ENCODE results near the gene C2CD4B. TPM values are rescaled to one million over a fixed set of nuclear protein-coding genes. Genes with fewer than 3 reads are reported as not detected.
A peak's percentile ranks its signal among the peaks of the same experiment; 100 is the strongest.

Gene C2CD4B
- total and polyA plus RNA-seq, 10 of the 15 experiments (the other 5 are each of a cell fraction or from before 2014, with no cell fraction given): not detected

DNA sequence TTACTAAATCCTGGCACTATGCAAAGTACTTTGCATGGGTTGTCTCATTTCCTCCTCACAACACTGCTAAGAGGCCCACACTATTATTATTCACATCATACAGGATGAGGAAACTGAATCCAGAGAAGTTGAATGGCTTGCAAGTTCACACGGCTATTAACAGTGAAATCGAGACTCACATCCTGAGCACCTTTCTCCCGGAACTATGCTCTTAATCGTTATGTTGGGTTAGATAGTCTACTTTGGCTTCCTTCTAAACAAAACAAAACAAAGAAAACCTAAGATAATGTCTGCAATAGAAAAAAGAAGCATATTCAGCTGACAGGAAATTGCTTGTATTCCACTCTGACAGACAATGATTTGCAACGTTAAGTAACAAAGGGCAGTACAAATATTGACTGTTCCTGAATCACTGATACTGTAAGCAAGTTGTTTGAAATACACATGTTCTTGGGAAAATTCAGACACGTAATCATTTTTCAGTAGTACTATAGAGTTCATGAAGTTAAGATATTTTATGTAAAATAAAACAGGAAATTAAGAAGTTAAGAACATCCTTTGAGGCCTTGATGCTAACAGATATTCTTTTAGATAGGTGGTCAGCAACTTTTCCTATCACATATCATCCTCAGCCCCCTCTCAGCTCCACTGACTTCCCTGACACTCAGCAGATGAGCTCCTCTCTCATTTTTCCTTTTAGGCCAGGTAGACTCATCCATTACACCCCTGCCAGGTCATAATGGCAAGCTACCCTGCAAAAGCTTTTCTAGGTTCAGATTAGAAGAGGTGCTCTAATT lies 40.7 kb downstream of the C2CD4B start:
- ChIA-PET SMC1A (ENCODE audit: uncharacterized antibody, unreplicated experiment) (interaction anchor here (0.5 to 1.1 kb wide), 2 partner anchors 16 to 182 kb away, joined by 3 read pairs; no protein-coding TSS in a partner anchor), POLR2A (no interaction called here), RAD21 (ENCODE audit: unreplicated experiment) (interaction anchor here (1.1 kb wide), 1 partner anchor 36 kb away, joined by 3 read pairs; no protein-coding TSS in a partner anchor), CTCF (interaction anchor here (1.1 to 2.9 kb wide), 3 partner anchors 112 to 182 kb away, joined by 3 to 20 read pairs (median 11); no protein-coding TSS in a partner anchor)
- intact Hi-C loops (cut with micrococcal nuclease; ENCODE audit: unreplicated experiment): no loop called here
- no peak for DNase-seq (ENCODE audit: low read depth, low spot score)
- in situ Hi-C loops (cut with MboI): no loop called here
- Histone ChIP-seq H2AFZ (ENCODE audit: control insufficient read depth, low read depth, low read length) (peak overlapping the region; percentile 42; the same call in 1 of the 2 replicates), H3K4me2 (ENCODE audit: control insufficient read depth, insufficient read depth) (no peak overlapping the region), H3K27ac (ENCODE audit: control insufficient read depth, insufficient read depth) (no peak overlapping the region), H4K20me1 (ENCODE audit: control insufficient read depth, insufficient read depth) (no peaks in the 10 kb centered on the region), H3K79me2 (ENCODE audit: control insufficient read depth, insufficient read depth, low read length) (no peaks in the 10 kb centered on the region), H3K4me1 (ENCODE audit: control insufficient read depth, insufficient read depth, low read length) (no peaks in the 10 kb centered on the region), H3K4me3 (no peak overlapping the region), H3K9ac (ENCODE audit: control insufficient read depth, insufficient read depth, low read length) (no peak overlapping the region), H3K9me3 (replicated peaks; ENCODE audit: control insufficient read depth, insufficient read depth, low read length) (no peaks in the 10 kb centered on the region), H3K36me3 (ENCODE audit: control insufficient read depth in 2 of 2, insufficient read depth in 2 of 2, low read length in 1 of 2) (no peaks in the 10 kb centered on the region), H3K27me3 (replicated peaks in 1 of 2; ENCODE audit: control insufficient read depth in 2 of 2, insufficient read depth in 2 of 2, low read length in 1 of 2) (no peaks in the 10 kb centered on the region)
- BruUV-seq (replicated peaks): no TSS peak
- ATAC-seq: no peak
- FAIRE-seq: no peak
- TF ChIP-seq CHD2 (IDR thresholded peaks at IDR 0.05; ENCODE audit: borderline replicate concordance, low read depth, low read length): no peak
- TF ChIP-seq RBBP5 (conservative IDR thresholded peaks at IDR 0.05): no peak
- WGBS (ENCODE audit: insufficient coverage, insufficient replicate concordance, low lambda C conversion rate, missing lambda C conversion rate): 29% methylated on average over 6 of the region's 6 CpGs

GRCh38 chr15:62122249-62122648 lies 42.8 kb downstream of the C2CD4B start:
- Histone ChIP-seq H3K4me3 (no peak overlapping the region), H3K9ac (ENCODE audit: control insufficient read depth, insufficient read depth, low read length) (no peak overlapping the region), H3K79me2 (ENCODE audit: control insufficient read depth, insufficient read depth, low read length) (no peaks in the 10 kb centered on the region), H2AFZ (ENCODE audit: control insufficient read depth, low read depth, low read length) (no peak overlapping the region), H3K4me2 (ENCODE audit: control insufficient read depth, insufficient read depth) (no peak overlapping the region), H3K36me3 (ENCODE audit: control insufficient read depth in 2 of 2, insufficient read depth in 2 of 2, low read length in 1 of 2) (no peaks in the 10 kb centered on the region), H3K27ac (ENCODE audit: control insufficient read depth, insufficient read depth) (no peak overlapping the region), H4K20me1 (ENCODE audit: control insufficient read depth, insufficient read depth) (no peaks in the 10 kb centered on the region), H3K27me3 (replicated peaks in 1 of 2; ENCODE audit: control insufficient read depth in 2 of 2, insufficient read depth in 2 of 2, low read length in 1 of 2) (no peaks in the 10 kb centered on the region), H3K4me1 (ENCODE audit: control insufficient read depth, insufficient read depth, low read length) (no peaks in the 10 kb centered on the region), H3K9me3 (replicated peaks; ENCODE audit: control insufficient read depth, insufficient read depth, low read length) (no peaks in the 10 kb centered on the region)
- WGBS (ENCODE audit: insufficient coverage, insufficient replicate concordance, low lambda C conversion rate, missing lambda C conversion rate): 48% methylated on average over 2 of the region's 2 CpGs
- ChIA-PET RAD21 (ENCODE audit: unreplicated experiment) (interaction anchor here (0.6 kb wide), 1 partner anchor 592 kb away, joined by 3 read pairs; no protein-coding TSS in a partner anchor), CTCF (no interaction called here), SMC1A (ENCODE audit: uncharacterized antibody, unreplicated experiment) (no interaction called here), POLR2A (no interaction called here)
- TF ChIP-seq, protein P1, sequence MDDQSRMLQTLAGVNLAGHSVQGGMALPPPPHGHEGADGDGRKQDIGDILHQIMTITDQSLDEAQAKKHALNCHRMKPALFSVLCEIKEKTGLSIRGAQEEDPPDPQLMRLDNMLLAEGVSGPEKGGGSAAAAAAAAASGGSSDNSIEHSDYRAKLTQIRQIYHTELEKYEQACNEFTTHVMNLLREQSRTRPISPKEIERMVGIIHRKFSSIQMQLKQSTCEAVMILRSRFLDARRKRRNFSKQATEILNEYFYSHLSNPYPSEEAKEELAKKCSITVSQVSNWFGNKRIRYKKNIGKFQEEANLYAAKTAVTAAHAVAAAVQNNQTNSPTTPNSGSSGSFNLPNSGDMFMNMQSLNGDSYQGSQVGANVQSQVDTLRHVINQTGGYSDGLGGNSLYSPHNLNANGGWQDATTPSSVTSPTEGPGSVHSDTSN (IDR thresholded peaks at IDR 0.05; ENCODE audit: insufficient replicate concordance, low read depth, low read length): no peak
- peak; percentile 88 for TF ChIP-seq SPI1 (IDR thresholded peaks at IDR 0.05; ENCODE audit: borderline replicate concordance, insufficient read depth, low read depth, low read length)
- no TSS peak for BruUV-seq (replicated peaks)
- ATAC-seq: no peak
- intact Hi-C loops (cut with micrococcal nuclease; ENCODE audit: unreplicated experiment) (no loop called here), in situ Hi-C loops (cut with MboI) (no loop called here)
- no peak for FAIRE-seq
- DNase-seq (ENCODE audit: low read depth, low spot score): no peak
